GM12891 (cell line): ENCODE results near the gene IGFBP1.

Experiments used
- POLR2AphosphoS5 ChIP-seq: IDR thresholded peaks from 2 replicates; pipeline ENCODE4 v1.6.1; 2011; ENCODE audit warnings: low read depth, low read length, control low read depth
- POU2F2 ChIP-seq: IDR thresholded peaks from 2 replicates; pipeline ENCODE4 v1.6.1; 2011; ENCODE audit warnings: low read depth, mild to moderate bottlenecking, control low read depth, low read length, moderate library complexity

- no peak for TF ChIP-seq POLR2AphosphoS5
- no peak for TF ChIP-seq POU2F2
Measured at GRCh38 chr7:45884136-45884535, 4.2 kb upstream of the IGFBP1 start.
